PFSK-1 (cell line): ENCODE results near the gene HECTD3.

Source experiments
- POLR2AphosphoS5 ChIP-seq: IDR thresholded peaks from 2 replicates; pipeline ENCODE4 v1.6.1; 2012; ENCODE audit warnings: low read depth, mild to moderate bottlenecking, control low read depth, low read length, moderate library complexity
- SIN3A ChIP-seq: IDR thresholded peaks from 2 replicates; pipeline ENCODE4 v1.6.1; 2012; ENCODE audit warnings: mild to moderate bottlenecking, low read length, moderate library complexity, borderline replicate concordance; ENCODE audit not compliant: insufficient read depth
- TAF1 ChIP-seq: IDR thresholded peaks from 2 replicates; pipeline ENCODE4 v1.6.1; 2012; ENCODE audit warnings: low read length, control low read depth, borderline replicate concordance; ENCODE audit not compliant: insufficient read depth
- TF ChIP-seq, protein P1 (sequence below), 2 experiments: IDR thresholded peaks; 2 replicates each; pipeline versions ENCODE4 v1.6.1 to v1.8.0; 2011 to 2012; ENCODE audit warnings: low read depth in 2 of 2, low read length in 2 of 2, control low read depth in 1 of 2, inconsistent platforms in 1 of 2, mild to moderate bottlenecking in 1 of 2, moderate library complexity in 1 of 2; ENCODE audit not compliant: insufficient read depth in 1 of 2

DNA sequence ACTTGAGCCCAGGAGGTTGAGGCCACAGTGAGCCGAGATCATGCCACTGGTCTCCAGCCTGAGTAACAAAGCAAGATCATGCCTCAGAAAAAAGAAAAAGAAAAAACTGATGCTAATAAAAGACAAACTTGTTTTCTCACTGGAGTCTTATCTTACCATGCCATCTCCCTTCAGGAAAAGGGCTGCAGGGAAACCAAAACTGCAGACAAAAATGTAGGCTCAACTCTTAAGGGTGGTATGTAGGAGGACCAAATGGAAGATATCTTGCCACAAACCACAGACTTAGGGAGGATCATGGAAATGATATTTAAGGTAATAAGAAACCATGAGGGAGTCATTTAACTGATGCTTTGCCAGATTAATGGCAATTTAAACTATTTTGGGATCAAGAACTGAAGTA, 33.8 kb upstream of the HECTD3 start:
- TF ChIP-seq SIN3A = no peak
- TF ChIP-seq POLR2AphosphoS5 = no peak
- TF ChIP-seq, protein P1, sequence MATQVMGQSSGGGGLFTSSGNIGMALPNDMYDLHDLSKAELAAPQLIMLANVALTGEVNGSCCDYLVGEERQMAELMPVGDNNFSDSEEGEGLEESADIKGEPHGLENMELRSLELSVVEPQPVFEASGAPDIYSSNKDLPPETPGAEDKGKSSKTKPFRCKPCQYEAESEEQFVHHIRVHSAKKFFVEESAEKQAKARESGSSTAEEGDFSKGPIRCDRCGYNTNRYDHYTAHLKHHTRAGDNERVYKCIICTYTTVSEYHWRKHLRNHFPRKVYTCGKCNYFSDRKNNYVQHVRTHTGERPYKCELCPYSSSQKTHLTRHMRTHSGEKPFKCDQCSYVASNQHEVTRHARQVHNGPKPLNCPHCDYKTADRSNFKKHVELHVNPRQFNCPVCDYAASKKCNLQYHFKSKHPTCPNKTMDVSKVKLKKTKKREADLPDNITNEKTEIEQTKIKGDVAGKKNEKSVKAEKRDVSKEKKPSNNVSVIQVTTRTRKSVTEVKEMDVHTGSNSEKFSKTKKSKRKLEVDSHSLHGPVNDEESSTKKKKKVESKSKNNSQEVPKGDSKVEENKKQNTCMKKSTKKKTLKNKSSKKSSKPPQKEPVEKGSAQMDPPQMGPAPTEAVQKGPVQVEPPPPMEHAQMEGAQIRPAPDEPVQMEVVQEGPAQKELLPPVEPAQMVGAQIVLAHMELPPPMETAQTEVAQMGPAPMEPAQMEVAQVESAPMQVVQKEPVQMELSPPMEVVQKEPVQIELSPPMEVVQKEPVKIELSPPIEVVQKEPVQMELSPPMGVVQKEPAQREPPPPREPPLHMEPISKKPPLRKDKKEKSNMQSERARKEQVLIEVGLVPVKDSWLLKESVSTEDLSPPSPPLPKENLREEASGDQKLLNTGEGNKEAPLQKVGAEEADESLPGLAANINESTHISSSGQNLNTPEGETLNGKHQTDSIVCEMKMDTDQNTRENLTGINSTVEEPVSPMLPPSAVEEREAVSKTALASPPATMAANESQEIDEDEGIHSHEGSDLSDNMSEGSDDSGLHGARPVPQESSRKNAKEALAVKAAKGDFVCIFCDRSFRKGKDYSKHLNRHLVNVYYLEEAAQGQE (IDR thresholded peaks at IDR 0.05; ENCODE audit: insufficient read depth in 1 of 2, low read depth in 2 of 2, low read length in 2 of 2) = no peak
- no peak for TF ChIP-seq TAF1
